D721Med (cell line): Measurements from ENCODE around the gene KCNJ5.
A peak's percentile ranks its signal among the peaks of the same experiment; 100 is the strongest.

Experiments used
- DNase-seq: peaks from one replicate; pipeline ENCODE4 v3.0.0; 2011; ENCODE audit warnings: low spot score; ENCODE audit not compliant: insufficient read length
- FAIRE-seq: peaks from 2 replicates; lab custom pipeline; 2011; peaks lifted over from hg19 to GRCh38; lab: Jason Lieb, UNC
- CTCF ChIP-seq: IDR thresholded peaks from 2 replicates; pipeline ENCODE4 v1.5.1; 2012; ENCODE audit warnings: mild to moderate bottlenecking, control low read depth; ENCODE audit not compliant: insufficient read depth; ENCODE audit errors: missing control alignments

Gene KCNJ5

DNA sequence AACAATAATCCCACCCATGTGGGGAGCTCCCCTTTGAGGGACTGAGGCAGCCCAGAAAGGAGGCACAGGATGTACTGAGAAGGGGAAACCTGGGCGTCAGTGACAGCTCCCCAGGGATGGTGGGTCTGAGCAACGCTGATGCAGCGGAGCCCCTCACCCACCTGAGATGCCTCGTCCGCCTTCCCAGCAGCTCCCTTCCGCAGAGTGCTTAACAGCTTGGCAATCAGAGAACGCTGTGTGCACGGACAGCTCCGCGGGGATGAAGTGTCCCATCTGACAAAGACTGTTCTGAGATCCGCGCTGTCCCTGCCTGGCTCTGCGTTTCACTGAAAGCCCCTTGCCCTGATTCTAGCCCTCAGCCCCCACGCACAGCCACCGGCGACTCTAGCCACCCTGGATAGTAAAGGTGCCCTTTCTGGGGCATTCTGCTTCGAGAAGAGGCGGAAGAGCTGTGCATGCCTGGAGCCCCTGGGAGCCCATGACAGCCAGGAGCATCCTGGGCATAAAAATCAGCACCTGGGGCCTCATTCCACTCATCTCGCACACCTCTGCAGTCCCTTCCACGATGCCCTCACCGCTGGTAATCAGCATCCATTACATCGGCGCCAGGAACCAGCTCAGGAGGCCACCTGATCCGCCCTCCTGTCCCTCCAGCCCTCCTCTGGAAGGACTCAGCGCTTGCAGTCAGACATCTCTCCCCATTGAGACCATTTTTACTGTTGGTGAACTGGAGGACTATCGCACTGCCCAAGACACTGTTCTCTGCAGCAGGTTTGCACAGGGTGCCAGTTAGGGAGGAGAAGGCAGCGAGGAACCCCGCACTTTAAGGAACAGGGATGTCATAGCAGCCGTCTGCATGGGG, 10.7 kb downstream of the KCNJ5 start:
- no peak for TF ChIP-seq CTCF
- DNase-seq (no peak), FAIRE-seq (no peak)

GRCh38 chr11:128902515-128903066, 11.4 kb downstream of the KCNJ5 start:
- no peak for FAIRE-seq
- TF ChIP-seq CTCF: no peak
- DNase-seq: no peak

DNA sequence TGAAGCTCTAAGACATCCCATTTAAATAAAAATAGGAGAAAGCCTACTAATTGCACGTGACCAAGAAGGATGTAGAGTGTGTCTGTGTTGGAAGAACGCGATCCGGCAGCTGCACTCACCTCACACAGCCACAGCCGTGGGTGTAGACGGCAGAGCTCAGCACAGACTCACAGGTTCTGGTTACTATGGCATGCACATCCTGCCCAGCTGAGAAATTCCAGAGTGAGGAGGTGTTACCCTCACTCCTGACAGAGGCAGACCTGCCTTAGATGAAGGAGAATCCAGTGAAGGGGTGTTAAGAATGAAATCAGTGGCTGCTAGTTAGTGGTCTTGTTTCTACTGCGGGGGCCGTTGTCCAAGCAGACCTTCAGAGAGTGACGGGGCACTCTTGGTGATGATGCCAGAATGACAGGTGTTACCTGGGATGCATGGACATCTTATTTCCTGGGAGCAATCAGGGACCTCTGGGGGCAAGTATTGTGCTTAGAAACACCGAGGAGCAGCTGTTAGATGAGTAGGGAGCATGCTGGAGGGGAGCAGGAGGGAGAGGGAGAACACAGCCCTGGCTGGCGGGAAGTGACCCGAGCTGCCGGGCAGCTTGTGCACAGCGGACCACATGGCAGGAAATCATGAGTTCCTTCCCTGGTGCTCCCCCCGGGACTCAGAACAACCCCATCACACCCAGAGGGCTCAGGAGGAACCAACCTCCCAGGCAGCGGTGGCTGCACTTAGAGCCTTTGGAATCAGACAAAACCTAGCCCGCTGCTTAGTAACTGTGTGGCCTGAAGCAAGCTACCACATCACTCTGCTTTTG, 12.3 kb downstream of the KCNJ5 start:
- DNase-seq: no peak

GRCh38 chr11:128904303-128904655, 13.1 kb downstream of the KCNJ5 start:
- no peak for TF ChIP-seq CTCF

More for the DNA sequence above, 12.3 kb downstream of the KCNJ5 start:
- TF ChIP-seq CTCF: no peak
- FAIRE-seq: no peak

GRCh38 chr11:128904656-128905344, 13.6 kb downstream of the KCNJ5 start:
- FAIRE-seq (no peak), DNase-seq (peak; percentile 87)
- TF ChIP-seq CTCF: no peak

More at GRCh38 chr11:128904303-128904655, 13.1 kb downstream of the KCNJ5 start:
- FAIRE-seq: no peak
- DNase-seq: no peak

DNA sequence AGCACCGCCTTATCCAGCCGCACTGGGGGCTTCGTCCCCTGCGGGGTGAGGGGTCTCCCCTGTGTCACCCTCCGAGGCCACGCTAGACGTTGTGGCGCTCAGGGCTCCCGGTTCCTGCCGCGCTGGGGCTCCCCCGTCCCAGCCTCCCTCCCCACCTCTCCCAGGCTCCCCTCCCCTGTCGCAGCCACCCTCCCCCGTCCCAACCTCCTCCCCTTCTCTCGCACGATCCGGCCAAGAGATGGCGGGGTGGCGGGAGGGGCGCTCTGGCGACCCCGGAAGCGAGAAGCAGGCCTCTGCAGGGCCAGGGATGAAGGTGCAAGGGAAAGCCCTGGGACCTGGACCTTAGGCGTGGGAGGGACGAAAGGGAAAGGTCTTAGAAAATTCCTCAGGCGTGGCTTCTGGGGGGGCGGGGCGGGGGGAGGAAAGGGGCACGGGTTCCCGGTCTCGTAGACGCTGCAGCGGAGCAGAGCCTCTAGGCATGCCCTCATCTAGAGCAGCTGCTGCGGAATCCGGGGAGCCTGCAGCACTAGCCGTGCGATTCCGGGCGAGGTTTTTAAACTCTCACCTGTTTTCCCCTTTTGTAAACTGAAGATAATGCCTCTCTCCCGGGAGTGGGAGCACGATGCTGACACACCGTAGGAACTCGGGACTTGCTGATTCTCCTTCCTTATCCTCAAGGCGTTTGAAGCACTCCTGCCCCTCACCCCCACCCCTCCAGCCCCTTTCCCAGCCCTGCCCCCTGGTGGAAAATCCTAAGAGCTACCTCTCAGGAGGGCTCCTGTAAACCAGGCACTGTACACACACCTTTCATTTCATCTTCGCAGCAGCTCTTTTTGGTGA, 14.4 kb downstream of the KCNJ5 start:
- DNase-seq (peak; percentile 80), FAIRE-seq (no peak)
- peak; percentile 38 for TF ChIP-seq CTCF
